Psoas muscle (tissue), 8 donors: Measurements from ENCODE around the gene PMP22. TPM values are rescaled to one million over a fixed set of nuclear protein-coding genes. Genes with fewer than 3 reads are reported as not detected.

Experiments
- ATAC-seq, 4 donors: fragments of 200-7000 bp; cut with Tn5 transposase; one replicate each; pipeline ENCODE4 v1.9.1; 2020; ENCODE audit warnings: moderate library complexity in 3 of 4, mild to moderate bottlenecking in 2 of 4
- DNase-seq, 2 donors: peaks; one replicate each; pipeline ENCODE4 v3.0.0-alpha.2; 2020
- H3K27ac ChIP-seq: fragments of 200-600 bp; one replicate; pipeline ENCODE4 v1.8.0; 2022
- H3K27me3 ChIP-seq, 3 donors: fragments of 200-600 bp in 1 of 3; one replicate each; pipeline versions ENCODE4 v1.6.1 to v1.8.0; 2013 to 2022; ENCODE audit warnings: low read length in 2 of 3, mild to moderate bottlenecking in 2 of 3, moderate library complexity in 1 of 3; ENCODE audit not compliant: insufficient read depth in 3 of 3
- H3K36me3 ChIP-seq, 2 donors: fragments of 200-600 bp in 1 of 2; one replicate each; pipeline versions ENCODE4 v1.6.1 to v1.8.0; 2013 to 2022; ENCODE audit warnings: low read depth in 1 of 2, mild to moderate bottlenecking in 1 of 2, moderate library complexity in 1 of 2; ENCODE audit not compliant: insufficient read depth in 1 of 2
- H3K4me1 ChIP-seq: fragments of 200-600 bp; one replicate; pipeline ENCODE4 v1.8.0; 2022
- H3K4me3 ChIP-seq: fragments of 200-600 bp; one replicate; pipeline ENCODE4 v1.8.0; 2022; ENCODE audit warnings: mild to moderate bottlenecking
- H3K9me3 ChIP-seq: fragments of 200-600 bp; one replicate; pipeline ENCODE4 v1.8.0; 2022
- CTCF ChIP-seq: fragments of 200-600 bp; IDR thresholded peaks from one replicate; pipeline ENCODE4 v1.8.0; 2022; ENCODE audit warnings: antibody characterized with exemption
- WGBS, 3 donors: extraction: QIAGEN DNeasy Blood & Tissue Kit; methylation state at CpG; one replicate each; pipeline versions ENCODE4 v1.1.6 to v1.1.7; 2013; 5-methylcytosine and 5-hydroxymethylcytosine counted together
- intact Hi-C, 2 donors: fragments of 100-400 bp; cut with DNase I; formaldehyde crosslinking; loops; one replicate each; pipeline versions ENCODE4 v1.11.0 to v1.14.2; 2022
- polyA plus RNA-seq, 3 donors: library from polyadenylated mRNA; stranded (reverse); fragments of 200-250 nt; gene quantifications; one replicate each; pipeline ENCODE4 v1.2.3, GENCODE V29; 2013
- total RNA-seq, 4 donors: library from RNA; stranded (reverse); fragmentation: NEBNext Ultra II Directional in 2 of 4; extraction: Animal tissue kit (Norgen Biotek cat#: 25700) in 2 of 4; gene quantifications; one replicate each; pipeline versions ENCODE4 v1.2.1 to v1.2.4, GENCODE V29; 2021 to 2023
- donor health status: healthy with polysubstance abuse.
- donor health status: DM: no; HTN: no; CAD: no; lungs with moderate emphysema.
- donor health status: Bipolar disorder and iron deficiency.
- donor health status: healthy.
- donor health status: DM: yes; HTN: yes; CAD: no.
- donor health status: DM: no; HTN: no; CAD: no.
- donor health status: DM: no; HTN: no; CAD: no.
- donor health status: DM: yes; HTN: yes; CAD: no.

PMP22 gene
- total and polyA plus RNA-seq, 7 donors, result 39.3 to 317 (median 195) TPM

GRCh38 chr17:15308758-15309157 lies 43.6 kb upstream of the PMP22 start:
- H3K4me3 ChIP-seq, result no peak overlapping the region
- H3K36me3 ChIP-seq, result no peaks in the 10 kb centered on the region
- no peaks in the 10 kb centered on the region for H3K9me3 ChIP-seq
- peaks cover 8% of the 10 kb centered on the region for H3K4me1 ChIP-seq
- H3K27me3 ChIP-seq, result no peaks in the 10 kb centered on the region
- no peak overlapping the region for H3K27ac ChIP-seq
- TF ChIP-seq CTCF, result no peak
- 79 to 81% (median 80%) methylated on average over 7 of the region's 7 CpGs for WGBS, 3 donors
- ATAC-seq (peak in 1 of 4 donors; percentile 20), DNase-seq (no peak)
- intact Hi-C loops, result loop anchor here in 1 of 2 donors (5.0 kb wide), 1 partner anchor 41 kb away; the partner anchor contains the start of gene PMP22

DNA sequence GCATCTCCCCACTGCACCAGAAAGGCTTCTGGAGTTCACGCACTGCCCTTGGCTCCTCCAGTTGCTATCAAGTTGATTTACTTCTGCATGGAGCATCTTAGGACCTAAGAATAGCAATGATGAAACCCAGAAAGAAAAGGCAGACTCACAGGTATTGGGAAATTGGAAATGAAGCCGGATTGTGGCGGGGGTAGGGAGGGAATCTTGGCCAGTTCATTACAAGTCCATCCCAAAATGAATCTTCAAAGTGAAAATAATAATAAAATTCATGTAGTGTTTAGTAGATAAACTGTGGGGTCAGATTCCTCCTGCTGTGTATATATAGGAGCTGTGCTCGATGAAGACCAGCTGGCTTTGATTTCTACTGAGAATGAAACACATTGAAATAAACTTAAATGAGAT lies 42.6 kb upstream of the PMP22 start:
- H3K4me3 ChIP-seq, result no peak overlapping the region
- ATAC-seq, result peak; percentile 76 to 96 (median 90)
- H3K27ac ChIP-seq, result peak overlapping the region; percentile 43
- H3K36me3 ChIP-seq, result no peaks in the 10 kb centered on the region
- intact Hi-C loops, result loop anchor here in 1 of 2 donors (5.0 kb wide), 1 partner anchor 40 kb away; the partner anchor contains the start of gene PMP22
- peaks cover 8% of the 10 kb centered on the region for H3K4me1 ChIP-seq
- H3K9me3 ChIP-seq, result no peaks in the 10 kb centered on the region
- TF ChIP-seq CTCF, result no peak
- WGBS, 3 donors, result 25 to 40% (median 29%) methylated on average over 4 of the region's 4 CpGs
- no peaks in the 10 kb centered on the region for H3K27me3 ChIP-seq
- peak; percentile 15 to 59 for DNase-seq

- Histone ChIP-seq H3K9me3 (no peaks in the 10 kb centered on the region), H3K4me1 (peaks cover 8% of the 10 kb centered on the region), H3K36me3 (no peaks in the 10 kb centered on the region), H3K4me3 (no peak overlapping the region), H3K27me3 (no peaks in the 10 kb centered on the region), H3K27ac (no peak overlapping the region)
- no peak for ATAC-seq
- TF ChIP-seq CTCF, result no peak
- WGBS, 3 donors, result 91 to 93% (median 91%) methylated on average over 14 of the region's 14 CpGs
- DNase-seq, result no peak
- intact Hi-C loops, result no loop called here
Observed at GRCh38 chr17:15303851-15304250, 38.7 kb upstream of the PMP22 start.

DNA sequence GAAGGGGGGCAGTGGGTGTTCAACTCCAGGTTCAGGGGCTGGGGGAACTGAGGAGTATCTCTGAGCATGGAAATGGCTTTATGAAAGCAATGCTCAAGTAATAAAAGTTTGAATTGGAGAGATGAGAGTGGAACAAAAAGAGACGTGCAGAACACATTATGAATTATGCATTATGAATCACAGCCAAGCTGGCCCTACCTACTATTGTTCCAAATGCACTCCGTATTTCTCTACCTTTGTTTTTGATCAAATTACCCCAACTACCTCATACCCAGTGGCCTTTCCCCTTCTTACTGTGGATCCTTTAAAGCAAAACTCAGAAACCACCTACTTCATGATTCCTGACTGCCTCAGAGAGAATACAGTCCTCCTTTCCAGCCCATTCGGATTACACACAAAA lies 38.1 kb upstream of the PMP22 start:
- intact Hi-C loops, result no loop called here
- DNase-seq (no peak), ATAC-seq (no peak)
- Histone ChIP-seq H3K9me3 (no peaks in the 10 kb centered on the region), H3K36me3 (no peaks in the 10 kb centered on the region), H3K4me1 (peaks cover 5% of the 10 kb centered on the region), H3K4me3 (no peak overlapping the region), H3K27me3 (no peaks in the 10 kb centered on the region), H3K27ac (no peak overlapping the region)
- WGBS, 3 donors, result 16 to 37% (median 34%) methylated on average over 3 of the region's 3 CpGs
- TF ChIP-seq CTCF, result no peak

GRCh38 chr17:15301845-15302244 lies 36.7 kb upstream of the PMP22 start:
- no peaks in the 10 kb centered on the region for H3K36me3 ChIP-seq
- ATAC-seq (peak in 3 of 4 donors; percentile 55 to 64 (median 59)), DNase-seq (no peak)
- H3K27me3 ChIP-seq, result no peaks in the 10 kb centered on the region
- no peak for TF ChIP-seq CTCF
- H3K4me1 ChIP-seq, result no peaks in the 10 kb centered on the region
- no peak overlapping the region for H3K27ac ChIP-seq
- 52 to 69% (median 52%) methylated on average over 6 of the region's 6 CpGs for WGBS, 3 donors
- no peak overlapping the region for H3K4me3 ChIP-seq
- no peaks in the 10 kb centered on the region for H3K9me3 ChIP-seq
- intact Hi-C loops, result no loop called here
